GM18502 (cell line): ENCODE measurements around the gene SLC66A1.
A peak's percentile ranks its signal among the peaks of the same experiment; 100 is the strongest.
"Not testable (repeated sequence)": the region's sequence is repeated elsewhere in the genome, so short reads cannot be mapped to it uniquely, and the experiment has no call there.

Source experiments
- ATAC-seq: cut with Tn5 transposase; IDR thresholded peaks from one replicate; pipeline ENCODE4 v1.9.1; 2021; ENCODE audit warnings: mild to moderate bottlenecking; ENCODE audit not compliant: unreplicated experiment, poor library complexity

SLC66A1 gene

GRCh38 chr1:19304081-19304480, 8.0 kb upstream of the SLC66A1 start:
- not testable (repeated sequence) for ATAC-seq

GRCh38 chr1:19305880-19306279, 6.2 kb upstream of the SLC66A1 start:
- no peak for ATAC-seq

- ATAC-seq, result no peak
Measured at GRCh38 chr1:19306941-19307340, 5.2 kb upstream of the SLC66A1 start.

GRCh38 chr1:19307794-19308508, 4.2 kb upstream of the SLC66A1 start:
- no peak for ATAC-seq

- no peak for ATAC-seq
Measured at GRCh38 chr1:19308509-19308907, 3.6 kb upstream of the SLC66A1 start.

GRCh38 chr1:19309123-19309813, 2.9 kb upstream of the SLC66A1 start:
- ATAC-seq, result no peak

GRCh38 chr1:19310061-19310460, 2.1 kb upstream of the SLC66A1 start:
- no peak for ATAC-seq

GRCh38 chr1:19310720-19311502, 1.2 kb upstream of the SLC66A1 start:
- no peak for ATAC-seq

GRCh38 chr1:19311503-19311930, 609 bp upstream of the SLC66A1 start:
- no peak for ATAC-seq

GRCh38 chr1:19312782-19313635, 883 bp downstream of the SLC66A1 start:
- peak; percentile 18 for ATAC-seq

- ATAC-seq, result no peak
Measured at GRCh38 chr1:19313636-19313959, 1.5 kb downstream of the SLC66A1 start.

GRCh38 chr1:19313961-19314882, 2.1 kb downstream of the SLC66A1 start:
- ATAC-seq, result no peak

- peak; percentile 35 for ATAC-seq
Measured at GRCh38 chr1:19315378-19316198, 3.5 kb downstream of the SLC66A1 start.

GRCh38 chr1:19317126-19317910, 5.2 kb downstream of the SLC66A1 start:
- no peak for ATAC-seq

- ATAC-seq, result no peak
Measured at GRCh38 chr1:19319196-19319595, 7.1 kb downstream of the SLC66A1 start.

- no peak for ATAC-seq
Measured at GRCh38 chr1:19321071-19321470, 8.9 kb downstream of the SLC66A1 start.

- no peak for ATAC-seq
Measured at GRCh38 chr1:19322481-19322880, 10.4 kb downstream of the SLC66A1 start.
